Measurements from ENCODE around the gene RASA2. TPM values are rescaled to one million over a fixed set of nuclear protein-coding genes. Genes with fewer than 3 reads are reported as not detected.

The RASA2 gene
- polyA plus RNA-seq, 1 of the 3 experiments (the other 2 are of a cell fraction) = 2.4 TPM

DNA sequence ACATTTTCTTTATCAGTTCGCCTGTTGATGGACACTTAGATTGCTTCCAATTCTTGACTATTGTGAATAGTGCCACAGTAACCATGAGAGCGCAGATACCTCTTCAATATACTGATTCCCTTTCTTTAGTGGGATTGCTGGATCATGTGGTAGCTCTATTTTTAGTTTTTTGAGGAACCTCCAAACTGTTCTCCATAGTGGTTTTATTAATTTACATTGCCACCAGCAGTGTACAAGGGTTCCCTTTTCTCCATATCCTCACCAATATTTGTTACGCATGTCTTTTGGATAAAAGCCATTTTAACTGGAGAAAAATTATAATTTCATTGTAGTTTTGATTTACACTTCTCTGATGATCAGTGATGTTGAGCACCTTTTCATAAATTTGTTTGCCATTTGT, 59.3 kb downstream of the RASA2 start:
- Histone ChIP-seq H3K9ac (no peak overlapping the region), H2AFZ (ENCODE audit: low read depth) (no peak overlapping the region), H3K9me2 (no peaks in the 10 kb centered on the region), H3K36me3 (replicated peaks in 1 of 2; ENCODE audit: control insufficient read depth in 1 of 2, insufficient read depth in 2 of 2, low read length in 1 of 2) (peaks cover 25 to 87% of the 10 kb centered on the region in 2 experiments), H3K4me1 (ENCODE audit: control insufficient read depth in 1 of 2, insufficient read depth in 2 of 2, low read depth in 1 of 2, low read length in 1 of 2) (no peaks in the 10 kb centered on the region), H3K27me3 (ENCODE audit: insufficient read depth) (no peaks in the 10 kb centered on the region), H3F3A (replicated peaks; ENCODE audit: insufficient read depth) (peaks cover 12% of the 10 kb centered on the region), H3K4me3 (ENCODE audit: low read depth in 2 of 2, low read length in 1 of 2) (no peak overlapping the region), H3K27ac (ENCODE audit: low read depth in 2 of 2, low read length in 1 of 2) (no peak overlapping the region), H3K4me2 (no peak overlapping the region), H3K9me3 (peaks cover 38% of the 10 kb centered on the region), H3K79me2 (ENCODE audit: insufficient read depth) (peaks cover 18% of the 10 kb centered on the region), H4K20me1 (ENCODE audit: insufficient read depth) (no peaks in the 10 kb centered on the region)
- CTCF ChIA-PET = interaction anchor here (0.8 kb wide), 1 partner anchor 12 kb away, joined by 3 read pairs; no protein-coding TSS in a partner anchor
- no peak for TF ChIP-seq GATA2 (CRISPR knock-in tag; IDR thresholded peaks at IDR 0.05)
- no peak for TF ChIP-seq EP300 (IDR thresholded peaks at IDR 0.05; ENCODE audit: borderline replicate concordance in 1 of 2, low read depth in 1 of 2, low read length in 1 of 2)
- no peak for TF ChIP-seq MXI1 (IDR thresholded peaks at IDR 0.05; ENCODE audit: low read depth, low read length)
- no peak for TF ChIP-seq NFIC (IDR thresholded peaks at IDR 0.05; ENCODE audit: borderline replicate concordance)
- TF ChIP-seq RCOR1 (IDR thresholded peaks at IDR 0.05; ENCODE audit: low read length) = no peak
- no peak for DNase-seq
- POLR2A ChIA-PET = no interaction called here
- WGBS (ENCODE audit: low lambda C conversion rate) = 95% methylated on average over 3 of the region's 3 CpGs

DNA sequence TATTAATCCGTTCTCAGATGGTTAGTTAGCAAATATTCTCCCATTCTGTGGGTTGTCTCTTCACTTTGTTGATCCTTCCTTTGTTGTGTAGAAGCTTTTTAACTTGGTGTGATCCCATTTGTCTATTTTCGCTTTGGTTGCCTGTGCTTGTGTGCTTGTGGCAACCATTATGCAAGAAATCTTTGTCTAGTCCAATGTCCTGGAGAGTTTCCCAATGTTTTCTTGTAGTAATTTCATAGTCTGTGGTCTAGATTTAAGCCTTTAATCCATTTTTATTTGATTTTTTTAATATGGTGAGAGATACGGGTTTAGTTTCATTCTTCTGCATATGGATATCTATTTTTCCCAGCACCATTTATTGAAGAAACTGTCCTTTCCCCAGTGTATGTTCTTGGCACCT, 59.8 kb downstream of the RASA2 start:
- H3K4me3 ChIP-seq (ENCODE audit: low read depth in 2 of 2, low read length in 1 of 2) = no peak overlapping the region
- no peak overlapping the region for H3K27ac ChIP-seq (ENCODE audit: low read depth in 2 of 2, low read length in 1 of 2)
- no peaks in the 10 kb centered on the region for H3K9me2 ChIP-seq
- no peaks in the 10 kb centered on the region for H3K27me3 ChIP-seq (ENCODE audit: insufficient read depth)
- TF ChIP-seq RFX5 (IDR thresholded peaks at IDR 0.05; ENCODE audit: low read length) (no peak), RAD21 (IDR thresholded peaks at IDR 0.05; ENCODE audit: low read length) (no peak), MEF2A (IDR thresholded peaks at IDR 0.05; ENCODE audit: borderline replicate concordance, low read depth) (no peak), JUND (IDR thresholded peaks at IDR 0.05) (no peak), NFIC (IDR thresholded peaks at IDR 0.05; ENCODE audit: borderline replicate concordance) (no peak), FOXJ3 (CRISPR knock-in tag; IDR thresholded peaks at IDR 0.05) (no peak), SIN3A (IDR thresholded peaks at IDR 0.05; ENCODE audit: borderline replicate concordance, low read depth, low read length) (no peak), EP300 (IDR thresholded peaks at IDR 0.05; ENCODE audit: borderline replicate concordance in 1 of 2, low read depth in 1 of 2, low read length in 1 of 2) (no peak), PBX3 (IDR thresholded peaks at IDR 0.05) (no peak), FOXM1 (IDR thresholded peaks at IDR 0.05; ENCODE audit: low read depth) (no peak), GABPA (IDR thresholded peaks at IDR 0.05; ENCODE audit: low read depth) (no peak), IRF3 (IDR thresholded peaks at IDR 0.05; ENCODE audit: low read depth, low read length) (no peak), EZH2phosphoT487 (IDR thresholded peaks at IDR 0.05; ENCODE audit: borderline replicate concordance, low read depth) (no peak), MAX (IDR thresholded peaks at IDR 0.05; ENCODE audit: low read depth) (no peak), ELF1 (IDR thresholded peaks at IDR 0.05) (no peak), USF1 (IDR thresholded peaks at IDR 0.05; ENCODE audit: borderline replicate concordance, low read depth) (no peak), RCOR1 (IDR thresholded peaks at IDR 0.05; ENCODE audit: low read length) (no peak), TEAD4 (IDR thresholded peaks at IDR 0.05; ENCODE audit: borderline replicate concordance, insufficient read depth) (no peak)
- H3K4me1 ChIP-seq (ENCODE audit: control insufficient read depth in 1 of 2, insufficient read depth in 2 of 2, low read depth in 1 of 2, low read length in 1 of 2) = no peaks in the 10 kb centered on the region
- H3F3A ChIP-seq (replicated peaks; ENCODE audit: insufficient read depth) = peaks cover 12% of the 10 kb centered on the region
- no peak overlapping the region for H3K9ac ChIP-seq
- no peak for DNase-seq
- peaks cover 40% of the 10 kb centered on the region for H3K9me3 ChIP-seq
- ChIA-PET CTCF (no interaction called here), POLR2A (no interaction called here)
- peaks cover 25 to 87% of the 10 kb centered on the region in 2 experiments for H3K36me3 ChIP-seq (replicated peaks in 1 of 2; ENCODE audit: control insufficient read depth in 1 of 2, insufficient read depth in 2 of 2, low read length in 1 of 2)
- no peak overlapping the region for H2AFZ ChIP-seq (ENCODE audit: low read depth)
- WGBS (ENCODE audit: low lambda C conversion rate) = 98% methylated on average over 3 of the region's 3 CpGs
- peaks cover 23% of the 10 kb centered on the region for H3K79me2 ChIP-seq (ENCODE audit: insufficient read depth)
- no peaks in the 10 kb centered on the region for H4K20me1 ChIP-seq (ENCODE audit: insufficient read depth)
- no peak overlapping the region for H3K4me2 ChIP-seq
